Mesenchymal stem cell (in vitro differentiated cells and primary cell): ENCODE measurements around the gene DENND2A.

Source experiments
- DNase-seq: peaks from one replicate; pipeline ENCODE4 v3.0.0-alpha.2; 2013
- H2AFZ ChIP-seq: one replicate; pipeline ENCODE4 v1.6.1; 2013; ENCODE audit warnings: low read depth, mild to moderate bottlenecking, control low read depth, inconsistent platforms, low read length, moderate library complexity
- H2AK5ac ChIP-seq: 2 replicates; pipeline ENCODE4 v1.6.1; 2013; ENCODE audit warnings: low read length, moderate library complexity, mild to moderate bottlenecking, inconsistent platforms; ENCODE audit not compliant: severe bottlenecking
- H2BK120ac ChIP-seq: one replicate; pipeline ENCODE4 v1.6.1; 2013; ENCODE audit warnings: low read depth, mild to moderate bottlenecking, inconsistent platforms, low read length, moderate library complexity
- H2BK12ac ChIP-seq, 2 experiments: one replicate each; pipeline ENCODE4 v1.6.1; 2013; ENCODE audit warnings: inconsistent platforms in 2 of 2, low read length in 2 of 2, mild to moderate bottlenecking in 2 of 2, moderate library complexity in 2 of 2, control low read depth in 1 of 2
- H2BK15ac ChIP-seq: one replicate; pipeline ENCODE4 v1.6.1; 2013; ENCODE audit warnings: mild to moderate bottlenecking, low read depth, inconsistent platforms; ENCODE audit not compliant: poor library complexity, severe bottlenecking
- H2BK5ac ChIP-seq: 2 replicates; pipeline ENCODE4 v1.6.1; 2013; ENCODE audit warnings: low read depth, mild to moderate bottlenecking, low read length, control low read depth, inconsistent platforms; ENCODE audit not compliant: poor library complexity, severe bottlenecking
- H3K14ac ChIP-seq, 2 experiments: one replicate each; pipeline ENCODE4 v1.6.1; 2013; ENCODE audit warnings: inconsistent platforms in 2 of 2, low read length in 2 of 2, control low read depth in 1 of 2, mild to moderate bottlenecking in 1 of 2, moderate library complexity in 1 of 2
- H3K18ac ChIP-seq, 2 experiments: one replicate each; pipeline ENCODE4 v1.6.1; 2013; ENCODE audit warnings: inconsistent platforms in 2 of 2, low read length in 2 of 2, control low read depth in 1 of 2, low read depth in 1 of 2, mild to moderate bottlenecking in 1 of 2
- H3K23ac ChIP-seq, 2 experiments: one replicate each; pipeline ENCODE4 v1.6.1; 2013; ENCODE audit warnings: inconsistent platforms in 2 of 2, low read length in 2 of 2, mild to moderate bottlenecking in 2 of 2, moderate library complexity in 2 of 2, control low read depth in 1 of 2
- H3K27ac ChIP-seq: 2 replicates; pipeline ENCODE4 v1.5.1; 2013; ENCODE audit warnings: mild to moderate bottlenecking, moderate library complexity, low read length, control low read depth, inconsistent platforms; ENCODE audit not compliant: poor library complexity, severe bottlenecking
- H3K27me3 ChIP-seq, 2 experiments: 2 replicates each; pipeline versions ENCODE4 v1.6.1 to v1.7.0; 2013; ENCODE audit warnings: low read length in 2 of 2, mild to moderate bottlenecking in 2 of 2, moderate library complexity in 2 of 2, control low read depth in 1 of 2, inconsistent platforms in 1 of 2; ENCODE audit not compliant: control insufficient read depth in 1 of 2, insufficient read depth in 1 of 2
- H3K36me3 ChIP-seq, 2 experiments: 2 replicates each; pipeline versions ENCODE4 v1.6.1 to v1.7.0; 2013; ENCODE audit warnings: low read length in 2 of 2, control low read depth in 1 of 2, inconsistent platforms in 1 of 2, low read depth in 1 of 2, mild to moderate bottlenecking in 1 of 2; ENCODE audit not compliant: insufficient read depth in 2 of 2, control insufficient read depth in 1 of 2
- H3K4ac ChIP-seq, 2 experiments: one replicate each; pipeline ENCODE4 v1.6.1; 2013; ENCODE audit warnings: inconsistent platforms in 2 of 2, low read length in 2 of 2, mild to moderate bottlenecking in 2 of 2, moderate library complexity in 2 of 2, control low read depth in 1 of 2, low read depth in 1 of 2
- H3K4me1 ChIP-seq: 2 replicates; pipeline ENCODE4 v1.6.1; 2013; ENCODE audit warnings: low read depth, low read length, control low read depth; ENCODE audit not compliant: control insufficient read depth, insufficient read depth
- H3K4me2 ChIP-seq: 2 replicates; pipeline ENCODE4 v1.6.1; 2013; ENCODE audit warnings: low read length, mild to moderate bottlenecking, inconsistent platforms; ENCODE audit not compliant: poor library complexity, severe bottlenecking
- H3K4me3 ChIP-seq, 2 experiments: 2 replicates each; pipeline versions ENCODE4 v1.5.1 to v1.7.0; 2013; ENCODE audit warnings: low read length in 2 of 2, mild to moderate bottlenecking in 2 of 2, control low read depth in 1 of 2, low read depth in 1 of 2; ENCODE audit not compliant: insufficient read depth in 1 of 2
- H3K79me1 ChIP-seq: replicated peaks from 2 replicates; pipeline ENCODE4 v1.6.1; 2013; ENCODE audit warnings: mild to moderate bottlenecking, control low read depth, low read length, inconsistent platforms; ENCODE audit not compliant: poor library complexity, severe bottlenecking
- H3K9ac ChIP-seq: 2 replicates; pipeline ENCODE4 v1.7.0; 2013; ENCODE audit warnings: mild to moderate bottlenecking, low read length, moderate library complexity
- H3K9me3 ChIP-seq: 2 replicates; pipeline ENCODE4 v1.7.0; 2013; ENCODE audit warnings: mild to moderate bottlenecking, low read length; ENCODE audit not compliant: control insufficient read depth
- H4K8ac ChIP-seq: one replicate; pipeline ENCODE4 v1.6.1; 2013; ENCODE audit warnings: inconsistent platforms, mild to moderate bottlenecking, low read length, moderate library complexity
- H4K91ac ChIP-seq: one replicate; pipeline ENCODE4 v1.6.1; 2013; ENCODE audit warnings: mild to moderate bottlenecking, low read length, inconsistent platforms
- WGBS: methylation state at CpG from one replicate; pipeline ENCODE4 v1.1.7; 2013; ENCODE audit warnings: mixed read lengths; 5-methylcytosine and 5-hydroxymethylcytosine counted together

Gene DENND2A

DNA sequence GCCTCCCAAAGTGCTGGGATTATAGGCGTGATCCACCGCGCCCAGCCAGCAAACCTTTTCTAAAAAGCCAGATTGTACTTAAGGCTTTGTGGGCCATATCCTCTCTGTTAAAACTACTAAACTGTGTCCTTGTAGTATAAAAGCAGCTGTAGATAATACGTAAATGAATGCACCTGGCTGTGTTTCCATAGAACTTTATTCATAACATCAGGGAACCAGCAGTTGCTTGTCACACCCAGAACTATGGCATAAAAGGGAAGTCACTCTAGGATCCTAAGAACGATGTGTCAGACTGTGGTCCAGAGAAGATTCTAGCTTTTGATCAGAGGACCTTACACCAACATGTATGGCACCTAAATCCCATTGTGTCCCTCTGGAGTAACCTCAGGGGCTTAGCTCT lies 63.0 kb downstream of the DENND2A start:
- no peak overlapping the region for H3K27ac ChIP-seq
- H2BK120ac ChIP-seq: no peak overlapping the region
- no peak overlapping the region for H2AK5ac ChIP-seq
- whole genome bisulfite sequencing: 100% methylated on average over 2 of the region's 5 CpGs
- peaks cover 48 to 53% of the 10 kb centered on the region in 2 experiments for H3K36me3 ChIP-seq
- no peak for DNase-seq
- no peak overlapping the region for H2BK15ac ChIP-seq
- H3K9me3 ChIP-seq: no peaks in the 10 kb centered on the region
- H3K4me2 ChIP-seq: no peak overlapping the region
- H3K9ac ChIP-seq: no peak overlapping the region
- H3K14ac ChIP-seq: no peak overlapping the region
- H3K27me3 ChIP-seq: no peaks in the 10 kb centered on the region
- no peak overlapping the region for H2BK12ac ChIP-seq
- no peak overlapping the region for H3K18ac ChIP-seq
- H3K79me1 ChIP-seq: peaks cover 25% of the 10 kb centered on the region
- H3K23ac ChIP-seq: no peak overlapping the region
- no peak overlapping the region for H2BK5ac ChIP-seq
- H4K8ac ChIP-seq: no peak overlapping the region
- H3K4me3 ChIP-seq: no peak overlapping the region
- H2AFZ ChIP-seq: no peak overlapping the region
- no peak overlapping the region for H4K91ac ChIP-seq
- no peak overlapping the region for H3K4ac ChIP-seq
- no peaks in the 10 kb centered on the region for H3K4me1 ChIP-seq

DNA sequence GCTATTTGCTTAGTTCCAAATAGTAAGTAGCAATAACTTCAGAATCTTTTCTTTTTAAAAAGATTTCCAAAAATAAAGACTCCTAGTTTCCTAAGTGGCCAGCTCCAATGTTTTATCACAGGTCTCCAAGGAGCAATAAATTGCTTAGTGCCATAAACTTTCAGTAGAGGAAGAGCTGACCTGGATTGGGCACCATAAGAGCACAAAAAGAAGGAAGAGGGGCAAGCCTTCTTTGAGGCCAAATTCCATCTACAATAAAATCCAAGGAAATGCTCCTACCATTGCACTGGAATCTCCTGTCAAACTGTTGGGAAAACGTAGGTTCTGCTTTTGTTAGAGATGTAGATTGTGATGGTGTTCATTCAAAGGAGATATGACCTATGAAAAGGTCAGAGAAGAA lies 64.0 kb downstream of the DENND2A start:
- Histone ChIP-seq H3K4ac (no peak overlapping the region), H3K4me1 (no peaks in the 10 kb centered on the region), H3K9ac (no peak overlapping the region), H2BK12ac (no peak overlapping the region), H4K8ac (no peak overlapping the region), H2AFZ (no peak overlapping the region), H3K4me3 (no peak overlapping the region), H3K27ac (no peak overlapping the region), H3K27me3 (no peaks in the 10 kb centered on the region), H3K14ac (no peak overlapping the region), H3K9me3 (no peaks in the 10 kb centered on the region), H2AK5ac (no peak overlapping the region), H2BK15ac (no peak overlapping the region), H3K79me1 (peaks cover 24% of the 10 kb centered on the region), H2BK5ac (no peak overlapping the region), H3K36me3 (peaks cover 41 to 51% of the 10 kb centered on the region in 2 experiments), H3K4me2 (no peak overlapping the region), H2BK120ac (no peak overlapping the region), H4K91ac (no peak overlapping the region), H3K18ac (no peak overlapping the region), H3K23ac (no peak overlapping the region)
- no peak for DNase-seq
- WGBS: 39% methylated on average over 1 of the region's 1 CpG

DNA sequence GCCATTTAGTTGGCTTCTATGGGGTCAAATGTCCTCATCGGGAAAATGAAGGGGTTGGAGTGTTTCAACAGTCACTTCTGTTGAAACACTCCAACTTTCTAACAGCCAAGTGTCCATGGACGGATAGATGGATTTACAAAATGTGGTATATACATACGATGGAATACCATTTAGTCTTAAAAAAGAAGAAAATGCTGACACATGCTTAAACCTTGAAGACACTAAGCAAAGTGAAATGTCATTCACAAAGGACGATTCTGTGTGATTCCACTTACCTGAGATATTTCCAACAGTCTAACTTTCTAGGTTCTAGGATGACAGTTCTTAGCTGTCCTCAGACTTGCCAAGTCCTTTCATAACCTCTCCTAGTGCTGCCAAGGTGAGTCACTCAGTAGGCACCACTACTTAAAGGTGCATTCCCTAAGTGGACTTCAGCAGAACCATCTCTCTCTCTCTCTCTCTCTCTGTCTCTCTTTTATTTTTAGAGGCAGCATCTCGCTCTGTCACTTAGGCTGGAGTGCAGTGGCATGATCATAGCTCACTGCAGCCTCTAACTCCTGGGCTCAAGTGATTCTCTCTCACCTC lies 69.0 kb downstream of the DENND2A start:
- Histone ChIP-seq H2BK15ac (no peak overlapping the region), H3K4me2 (no peak overlapping the region), H3K14ac (no peak overlapping the region), H4K8ac (no peak overlapping the region), H2BK5ac (no peak overlapping the region), H2AK5ac (no peak overlapping the region), H3K4ac (no peak overlapping the region), H3K79me1 (peaks cover 16% of the 10 kb centered on the region), H3K4me3 (no peak overlapping the region), H3K4me1 (peaks cover 8% of the 10 kb centered on the region), H3K27me3 (no peaks in the 10 kb centered on the region), H3K36me3 (peaks cover 37 to 60% of the 10 kb centered on the region in 2 experiments), H2AFZ (no peak overlapping the region), H3K23ac (no peak overlapping the region), H3K18ac (no peak overlapping the region), H3K27ac (no peak overlapping the region), H4K91ac (no peak overlapping the region), H3K9ac (no peak overlapping the region), H2BK12ac (no peak overlapping the region), H2BK120ac (no peak overlapping the region), H3K9me3 (no peaks in the 10 kb centered on the region)
- no peak for DNase-seq
- 98% methylated on average over 5 of the region's 5 CpGs for WGBS

DNA sequence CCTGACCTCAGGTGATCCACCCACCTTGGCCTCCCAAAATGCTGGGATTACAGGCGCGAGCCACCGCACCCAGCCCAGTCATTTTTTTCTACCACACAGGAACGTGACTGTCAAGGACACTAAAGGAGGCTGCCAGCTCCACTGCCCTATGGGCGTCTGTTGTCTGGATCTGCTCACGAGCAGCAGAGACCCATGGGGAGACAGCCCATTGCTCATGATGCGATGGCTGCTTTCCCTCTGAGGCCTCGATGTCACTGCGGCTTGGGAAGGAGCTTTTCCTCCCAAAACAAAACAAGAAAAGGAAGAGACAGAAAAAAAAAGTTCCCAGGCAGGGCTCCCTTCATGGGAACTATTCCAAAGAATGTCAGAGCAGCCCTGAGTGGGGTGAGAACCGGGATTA lies 70.5 kb downstream of the DENND2A start:
- H3K4me3 ChIP-seq: no peak overlapping the region
- H3K4me2 ChIP-seq: no peak overlapping the region
- H2BK15ac ChIP-seq: no peak overlapping the region
- no peak overlapping the region for H3K9ac ChIP-seq
- no peak overlapping the region for H2BK120ac ChIP-seq
- no peak overlapping the region for H3K14ac ChIP-seq
- 99% methylated on average over 10 of the region's 10 CpGs for WGBS
- H3K4me1 ChIP-seq: peaks cover 12% of the 10 kb centered on the region
- no peak overlapping the region for H2AFZ ChIP-seq
- H2AK5ac ChIP-seq: no peak overlapping the region
- H3K79me1 ChIP-seq: peaks cover 14% of the 10 kb centered on the region
- no peaks in the 10 kb centered on the region for H3K27me3 ChIP-seq
- H2BK5ac ChIP-seq: no peak overlapping the region
- no peaks in the 10 kb centered on the region for H3K9me3 ChIP-seq
- H3K23ac ChIP-seq: no peak overlapping the region
- no peak overlapping the region for H3K4ac ChIP-seq
- H3K27ac ChIP-seq: no peak overlapping the region
- no peak overlapping the region for H4K91ac ChIP-seq
- no peak overlapping the region for H3K18ac ChIP-seq
- peaks cover 34 to 64% of the 10 kb centered on the region in 2 experiments for H3K36me3 ChIP-seq
- DNase-seq: no peak
- no peak overlapping the region for H4K8ac ChIP-seq
- no peak overlapping the region for H2BK12ac ChIP-seq
